Stimulated activated CD8-positive, alpha-beta memory T cell treated with anti-CD3 and anti-CD28 coated beads, Interleukin-2, amount 100 ng/mL, for 48 hours (primary cell): Measurements from ENCODE around the gene AK9.
"Not testable (repeated sequence)": the region's sequence is repeated elsewhere in the genome, so short reads cannot be mapped to it uniquely, and the experiment has no call there.

Experiments used
- DNase-seq, 2 donors: peaks; one replicate each; pipeline ENCODE4 v3.0.0-alpha.2; 2020; ENCODE audit warnings: low read depth in 2 of 2

AK9 gene

DNA sequence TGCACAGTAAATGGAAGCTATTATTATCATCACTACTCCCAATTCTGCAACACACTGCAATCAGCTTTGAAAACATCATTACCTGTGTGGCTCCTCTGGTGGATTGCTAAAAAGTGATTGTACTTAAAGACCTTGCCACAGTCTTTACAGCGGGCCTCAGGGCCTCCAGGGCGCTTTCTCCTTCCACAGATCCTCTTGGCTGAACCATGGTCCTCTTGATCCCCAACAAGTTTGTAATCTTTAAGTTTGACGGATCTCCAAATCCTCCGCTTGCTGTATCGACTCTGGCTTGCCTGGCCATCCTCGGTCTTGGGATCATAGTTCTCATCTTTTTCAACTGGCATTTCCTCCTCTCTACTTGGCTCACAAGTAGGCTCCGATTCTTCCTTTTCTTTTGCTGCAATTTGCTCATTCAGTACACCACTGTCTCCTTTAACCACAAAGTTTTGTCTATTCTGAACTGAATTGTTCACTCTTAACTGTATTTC lies 210.0 kb downstream of the AK9 start:
- no peak for DNase-seq

DNA sequence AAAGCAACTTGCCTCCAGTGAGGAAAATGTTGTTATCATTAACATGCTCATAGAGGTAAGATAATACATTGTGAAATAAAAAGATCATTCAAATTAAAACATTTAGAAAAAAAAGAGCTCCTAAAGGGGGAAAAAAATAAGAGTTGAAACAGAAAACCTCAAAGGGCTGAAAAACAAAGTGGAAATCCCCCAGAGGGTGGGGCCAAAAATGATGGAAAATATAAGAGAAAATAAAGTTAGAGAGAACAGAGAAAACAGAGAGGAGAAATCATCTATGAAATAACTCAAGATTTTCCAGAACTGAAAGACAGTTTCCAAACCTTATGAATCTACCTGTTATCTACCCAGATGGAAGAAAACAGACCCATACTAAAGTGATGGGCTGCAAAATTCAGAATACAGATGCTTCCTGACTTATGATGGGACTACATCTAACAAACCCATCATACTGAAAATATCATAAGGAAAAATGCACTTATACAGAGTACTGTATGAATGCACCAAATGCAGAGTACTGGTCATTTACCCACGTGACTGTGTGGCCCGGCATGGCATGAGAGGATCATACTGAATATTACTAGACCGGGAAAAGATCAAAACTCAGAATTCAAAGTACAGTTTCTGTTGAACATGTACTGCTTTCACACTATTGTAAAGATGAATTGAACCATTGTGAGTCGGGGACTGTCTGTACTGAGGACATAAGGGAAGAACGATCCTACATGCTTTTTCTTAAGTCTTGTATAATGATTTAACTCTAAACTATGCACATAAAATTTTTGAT lies 212.0 kb downstream of the AK9 start:
- no peak for DNase-seq

DNA sequence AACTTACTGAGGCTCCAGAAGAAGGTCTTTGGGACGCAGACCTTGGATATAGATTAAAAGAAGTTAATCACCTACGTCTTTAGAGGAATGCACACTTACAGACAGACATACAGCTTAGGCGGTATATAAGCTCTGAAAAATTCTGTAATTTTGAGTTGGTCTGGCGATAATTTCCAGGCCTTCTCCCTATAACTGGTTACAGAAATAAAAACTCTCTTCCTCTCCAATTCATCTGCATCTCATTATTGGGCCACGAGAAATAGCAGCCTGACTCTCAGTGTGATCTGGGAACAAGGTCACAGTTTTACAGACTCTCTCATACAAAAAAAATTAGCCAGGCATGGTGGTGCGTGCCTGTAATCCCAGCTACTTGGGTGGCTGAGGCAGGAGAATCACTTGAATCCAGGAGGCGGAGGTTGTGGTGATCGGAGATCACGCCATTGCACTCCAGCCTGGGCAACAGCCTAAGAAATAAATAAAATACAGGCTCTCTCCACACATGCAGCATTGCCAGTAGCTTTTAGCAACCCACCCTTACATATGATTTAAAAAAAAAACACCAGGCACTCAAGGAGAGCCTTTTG lies 212.7 kb downstream of the AK9 start:
- no peak for DNase-seq

DNA sequence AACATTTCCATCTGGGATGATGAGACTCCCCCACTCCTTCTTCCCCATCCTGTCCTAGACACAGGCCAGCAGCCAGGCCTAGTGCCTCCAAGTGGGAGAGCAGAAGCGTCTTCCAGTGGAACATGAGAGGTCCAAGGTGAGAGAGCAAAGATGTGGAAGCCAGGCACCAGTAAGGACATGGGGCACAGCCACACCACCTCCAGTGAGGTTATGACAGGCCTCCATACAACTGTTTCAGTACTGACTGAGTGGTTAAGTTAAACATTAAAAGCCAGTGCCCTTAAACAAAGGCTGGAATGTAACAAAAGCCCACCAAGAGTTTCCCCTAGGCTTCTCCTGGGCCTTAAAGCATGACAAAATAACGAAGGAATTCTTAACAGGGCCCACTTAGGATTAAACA lies 213.3 kb downstream of the AK9 start:
- DNase-seq, result no peak

DNA sequence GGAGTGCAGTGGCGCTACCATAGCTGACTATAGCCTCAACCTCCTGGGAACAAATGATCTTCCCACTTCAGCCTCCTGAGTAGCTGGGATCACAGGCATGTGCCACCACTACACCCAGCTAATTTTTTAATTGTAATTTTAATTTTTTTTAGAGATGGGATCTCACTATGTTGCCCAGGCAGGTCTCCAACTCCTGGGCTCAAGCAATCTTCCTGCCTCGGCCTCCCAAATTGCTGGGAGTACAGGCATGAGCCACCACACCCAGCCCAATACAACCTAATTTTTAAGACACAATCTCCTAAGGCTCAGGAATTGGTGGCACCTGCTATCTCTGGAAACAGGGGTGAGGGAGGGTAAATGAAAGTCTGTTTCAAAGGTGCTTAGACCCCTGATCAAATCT lies 213.8 kb downstream of the AK9 start:
- no peak for DNase-seq

DNA sequence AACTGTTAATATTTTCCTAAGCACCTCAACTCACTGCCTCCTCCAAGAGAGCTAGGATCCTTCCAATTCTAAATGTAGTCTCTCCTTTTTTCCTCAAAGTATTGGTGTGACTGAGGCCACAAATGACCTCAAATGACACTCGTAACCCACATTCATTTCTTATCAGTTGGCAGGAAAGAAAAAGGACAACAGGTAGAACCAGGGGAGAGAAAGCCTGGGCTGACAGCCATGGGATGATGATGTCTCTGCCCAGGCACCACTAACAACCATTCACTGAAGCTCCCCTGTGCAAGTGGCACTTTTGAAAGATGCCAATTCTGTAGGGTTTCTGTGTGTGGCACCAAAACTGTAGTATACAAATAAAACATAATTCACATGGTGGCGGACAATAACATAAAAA lies 215.4 kb downstream of the AK9 start:
- no peak for DNase-seq

DNA sequence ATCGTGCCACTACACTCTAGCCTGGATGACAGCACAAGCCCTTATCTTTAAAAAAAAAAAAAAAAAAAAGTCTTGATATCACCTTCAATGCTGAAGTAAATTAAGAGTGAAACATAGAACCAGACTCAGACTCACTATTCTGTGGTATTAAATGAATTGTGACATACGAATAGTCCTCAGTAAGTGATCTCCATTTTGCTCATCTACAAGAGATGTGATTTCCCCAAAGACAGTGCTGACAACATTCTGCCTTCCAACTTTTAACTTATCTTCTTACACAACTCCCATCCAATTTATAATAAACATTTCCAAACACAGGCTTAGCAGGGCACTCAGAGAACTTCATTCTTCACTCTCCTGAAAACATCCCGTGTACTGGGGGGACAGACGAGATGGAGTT lies 216.0 kb downstream of the AK9 start:
- DNase-seq, result no peak

DNA sequence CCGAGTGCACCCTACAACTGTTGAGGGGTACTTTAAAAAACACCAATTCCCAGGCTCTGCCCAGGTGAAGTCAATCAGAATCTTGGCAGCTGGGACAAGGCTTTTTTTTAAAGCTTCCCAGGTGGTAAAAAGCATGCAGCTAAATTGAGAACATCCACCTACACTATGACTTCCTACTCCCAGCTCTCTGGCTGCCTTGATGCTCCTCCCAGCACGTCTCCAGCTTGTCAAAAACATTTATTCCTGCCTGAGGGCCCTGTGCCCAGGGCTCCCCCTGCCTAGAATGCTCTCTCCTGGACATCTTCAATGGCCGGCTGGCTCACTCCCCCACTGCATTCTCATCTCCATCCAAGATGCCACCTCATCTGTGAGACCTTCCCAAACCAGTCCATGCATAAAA lies 217.9 kb downstream of the AK9 start:
- no peak for DNase-seq

DNA sequence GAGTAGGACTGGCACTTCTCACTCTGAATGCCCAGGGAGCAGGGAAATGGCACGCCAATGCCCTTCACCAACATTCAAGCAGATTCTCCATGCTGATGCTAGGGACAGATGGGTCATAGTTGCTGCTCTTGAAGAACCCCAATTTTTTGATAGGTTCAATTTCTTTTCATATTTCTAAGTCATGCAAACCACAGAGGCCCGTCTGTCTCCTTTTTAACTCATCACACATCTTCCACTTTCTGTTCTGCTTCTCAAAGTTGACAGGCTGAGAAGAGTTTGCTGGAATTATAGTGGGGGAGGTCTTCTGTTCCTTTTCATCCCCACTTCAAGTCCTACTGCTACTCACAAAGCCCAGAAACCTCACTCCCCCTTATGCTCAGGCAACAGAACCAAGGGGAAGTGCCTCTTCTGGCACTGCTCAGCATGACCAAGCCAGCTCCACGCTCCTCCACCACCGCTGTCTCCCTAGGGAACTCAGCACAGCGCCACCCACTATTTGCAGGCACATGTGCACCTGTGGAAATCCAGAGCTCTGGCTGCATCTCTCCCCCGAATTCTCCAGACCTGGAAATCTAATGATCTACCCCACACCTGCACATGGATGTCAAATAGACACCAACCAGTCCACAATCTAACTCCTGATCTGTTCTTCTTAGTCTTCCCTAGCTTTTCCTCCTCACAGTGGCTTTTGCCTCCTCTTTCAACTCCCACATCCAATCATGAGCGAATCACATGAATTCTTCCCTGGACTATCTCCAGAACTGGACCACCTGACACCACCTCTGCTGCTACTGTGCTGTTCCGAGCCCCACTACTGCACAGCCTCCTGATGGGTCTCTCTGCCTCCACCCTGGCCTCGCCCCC lies 218.6 kb downstream of the AK9 start:
- DNase-seq, result no peak

DNA sequence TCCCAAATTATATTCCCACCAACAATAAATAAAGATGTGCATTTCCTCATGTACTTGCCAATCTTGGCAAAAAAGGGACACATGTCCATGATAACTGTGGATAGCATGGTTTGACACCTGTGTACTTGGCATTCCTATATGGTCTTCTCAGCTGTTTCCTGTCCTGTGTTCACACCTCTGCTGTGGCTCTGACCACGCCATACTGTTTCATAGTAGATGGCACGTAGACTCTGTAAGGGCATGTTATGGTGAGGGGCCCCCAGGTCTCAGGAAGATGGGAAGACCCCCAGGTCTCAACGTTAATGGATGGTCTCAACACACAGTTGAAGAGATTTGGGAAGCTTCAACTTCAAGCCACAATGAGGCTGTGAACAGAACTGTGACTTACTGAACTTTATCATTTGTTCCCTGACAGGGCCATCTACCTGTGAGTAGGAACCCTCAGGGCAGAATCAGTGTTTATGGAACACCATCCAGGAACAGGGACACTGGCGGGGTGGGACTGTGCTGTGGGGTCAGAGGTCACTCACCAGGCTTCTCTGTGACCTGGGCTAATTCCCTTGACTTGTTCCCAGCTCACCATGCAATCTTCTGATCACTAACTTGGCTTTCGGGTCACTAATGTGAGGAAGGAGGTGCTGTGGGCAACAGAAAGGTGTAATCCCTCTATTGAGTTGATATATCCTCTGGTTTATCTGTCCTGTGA lies 219.7 kb downstream of the AK9 start:
- no peak for DNase-seq

DNA sequence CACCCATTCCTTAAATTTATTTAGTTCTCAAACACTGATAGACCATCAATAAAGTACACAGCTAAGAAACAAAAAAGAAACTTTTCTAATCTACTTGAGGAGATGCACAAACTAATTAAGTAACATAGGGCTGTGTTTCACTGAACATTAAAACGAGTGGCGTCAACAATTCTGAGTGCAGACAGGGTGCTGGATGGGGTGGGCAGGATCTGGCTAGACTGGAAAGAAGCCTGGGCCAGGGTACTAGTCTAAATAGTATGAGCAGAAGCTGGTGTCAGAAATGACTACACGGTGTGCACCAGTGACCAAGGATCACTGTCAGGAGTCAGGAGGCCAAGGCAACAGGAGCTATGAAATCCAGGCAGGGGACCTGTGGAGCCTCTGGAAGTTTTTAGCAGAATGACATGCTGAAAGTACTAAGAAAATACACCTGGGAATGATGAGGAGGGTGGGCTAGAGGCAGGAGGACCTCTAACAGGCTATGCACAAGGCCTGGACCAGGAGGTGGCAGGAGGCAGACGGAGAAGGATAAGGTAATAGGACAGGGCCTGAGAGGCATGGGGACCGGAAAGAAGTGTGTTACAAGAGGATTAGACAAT lies 221.3 kb downstream of the AK9 start:
- DNase-seq, result no peak

DNA sequence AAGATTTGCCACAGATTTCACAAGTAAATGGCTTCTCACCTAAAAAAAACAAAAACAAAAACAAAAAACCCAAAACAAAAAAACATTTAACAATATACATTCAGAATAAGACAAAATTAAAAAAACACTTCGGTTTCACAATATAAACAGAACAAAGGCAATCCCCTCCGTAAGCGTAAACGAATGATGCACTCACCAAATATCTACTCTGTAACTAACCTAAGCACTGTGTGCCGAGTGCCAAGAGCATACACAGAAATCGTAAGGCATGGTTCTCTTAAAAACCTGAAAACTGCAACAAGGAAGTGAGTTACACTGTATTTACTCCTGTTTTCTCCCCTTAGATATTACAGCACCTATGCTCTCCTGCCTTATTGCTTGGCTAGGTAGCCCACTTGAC lies 223.3 kb downstream of the AK9 start:
- DNase-seq, result no peak

DNA sequence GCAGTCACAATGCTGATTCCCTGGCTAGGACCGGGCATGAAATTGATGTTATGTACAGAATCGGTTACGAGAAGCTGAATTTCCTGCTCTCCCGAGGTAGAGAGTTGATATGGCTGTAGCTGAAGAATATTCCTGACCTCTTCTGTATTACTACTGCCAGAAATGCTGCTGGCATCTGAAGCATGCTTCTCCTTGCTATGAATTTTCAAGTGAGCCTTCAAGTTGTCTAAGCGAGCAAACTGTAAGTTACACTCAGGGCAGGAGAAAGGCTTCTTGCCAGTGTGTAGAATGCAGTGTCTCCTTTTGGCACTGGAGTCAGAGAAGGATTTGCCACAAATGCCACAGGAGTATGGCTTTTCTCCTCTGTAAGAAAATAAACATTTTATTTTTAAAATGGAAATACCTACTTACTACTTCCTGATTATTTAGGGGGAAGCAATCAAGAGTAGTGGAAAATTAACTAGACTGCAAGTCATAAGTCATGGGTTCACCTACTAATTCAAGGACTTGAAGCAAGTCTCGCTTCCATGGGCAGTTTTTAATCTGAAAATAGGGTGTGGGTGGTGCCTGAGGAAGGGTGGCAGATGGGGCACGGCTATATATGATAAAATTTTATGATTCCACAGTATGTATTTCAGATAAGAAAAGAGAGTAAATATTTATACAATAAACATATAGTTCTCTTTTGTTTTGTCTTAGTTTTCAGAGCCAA lies 224.6 kb downstream of the AK9 start:
- DNase-seq, result no peak

DNA sequence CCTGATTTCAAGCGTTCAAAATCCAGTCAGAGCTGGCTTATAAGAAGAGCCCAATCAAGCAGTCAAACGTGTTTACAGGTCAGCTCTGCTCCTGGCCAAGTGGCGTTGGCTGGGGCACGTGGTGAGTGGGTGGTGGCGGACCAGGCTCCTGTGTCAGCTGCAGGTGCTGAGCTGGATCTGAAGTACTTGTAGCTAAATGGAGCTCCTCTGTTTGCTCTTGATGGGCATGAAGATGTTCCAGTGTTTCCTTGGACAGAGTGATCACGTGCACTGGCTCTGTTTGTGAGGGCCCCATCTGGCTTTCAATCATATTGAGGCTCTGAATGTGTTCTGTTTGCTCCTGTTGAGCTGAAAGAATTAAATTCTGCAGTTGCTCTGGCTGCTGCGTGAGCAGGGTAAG lies 225.2 kb downstream of the AK9 start:
- no peak for DNase-seq

DNA sequence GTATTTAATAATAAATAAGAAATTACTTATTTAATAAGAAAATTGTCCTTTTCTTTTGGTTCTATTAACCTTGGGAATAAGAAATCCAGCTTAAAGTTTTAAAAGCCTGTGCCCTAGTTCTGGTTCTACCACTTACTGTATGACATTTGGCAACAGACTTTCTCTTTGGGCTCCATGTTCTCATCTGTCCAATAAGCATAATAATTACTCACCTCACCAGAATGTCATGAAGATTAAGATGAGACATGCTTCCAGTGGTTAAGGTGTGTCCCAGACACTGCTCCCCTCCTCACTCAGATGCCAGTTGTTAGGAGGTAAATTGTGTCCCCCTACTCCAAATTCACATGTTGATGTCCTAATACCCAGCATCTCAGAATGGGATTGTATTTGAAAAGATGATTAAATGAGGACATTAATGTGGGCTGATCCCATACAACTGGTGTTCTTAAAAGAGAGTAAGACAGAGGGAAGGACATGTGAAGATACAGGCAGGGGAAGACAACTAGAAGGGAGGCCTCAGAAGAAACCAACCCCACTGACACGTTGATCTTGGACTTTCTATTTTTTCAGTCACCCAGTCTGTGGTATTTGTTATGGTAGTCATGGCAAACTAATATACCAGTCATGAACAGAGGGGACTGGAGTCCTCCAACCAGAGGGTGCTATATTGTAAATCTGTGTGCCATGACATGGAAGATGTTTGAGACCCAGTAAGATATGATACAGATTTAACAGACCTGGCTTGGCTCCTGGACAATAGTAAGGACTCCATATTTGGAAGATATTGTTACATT lies 229.1 kb downstream of the AK9 start:
- DNase-seq, result no peak

DNA sequence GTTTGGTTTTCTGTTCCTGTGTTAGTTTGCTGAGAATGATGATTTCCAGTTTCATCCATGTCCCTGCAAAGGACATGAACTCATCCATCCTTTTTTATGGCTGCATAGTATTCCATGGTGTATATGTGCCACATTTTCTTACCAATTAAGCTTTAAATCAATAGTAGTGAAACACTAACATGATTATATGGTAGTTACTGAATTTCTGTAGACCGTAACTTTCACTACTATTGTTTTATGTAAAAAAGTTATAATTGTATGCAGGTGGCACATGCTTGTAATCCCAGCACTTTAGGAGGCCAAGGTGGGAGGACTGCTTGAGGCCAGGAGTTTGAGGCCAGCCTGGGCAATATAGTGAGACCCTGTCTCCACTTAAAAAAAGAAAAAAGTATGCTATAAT lies 229.8 kb downstream of the AK9 start:
- not testable (repeated sequence) for DNase-seq

DNA sequence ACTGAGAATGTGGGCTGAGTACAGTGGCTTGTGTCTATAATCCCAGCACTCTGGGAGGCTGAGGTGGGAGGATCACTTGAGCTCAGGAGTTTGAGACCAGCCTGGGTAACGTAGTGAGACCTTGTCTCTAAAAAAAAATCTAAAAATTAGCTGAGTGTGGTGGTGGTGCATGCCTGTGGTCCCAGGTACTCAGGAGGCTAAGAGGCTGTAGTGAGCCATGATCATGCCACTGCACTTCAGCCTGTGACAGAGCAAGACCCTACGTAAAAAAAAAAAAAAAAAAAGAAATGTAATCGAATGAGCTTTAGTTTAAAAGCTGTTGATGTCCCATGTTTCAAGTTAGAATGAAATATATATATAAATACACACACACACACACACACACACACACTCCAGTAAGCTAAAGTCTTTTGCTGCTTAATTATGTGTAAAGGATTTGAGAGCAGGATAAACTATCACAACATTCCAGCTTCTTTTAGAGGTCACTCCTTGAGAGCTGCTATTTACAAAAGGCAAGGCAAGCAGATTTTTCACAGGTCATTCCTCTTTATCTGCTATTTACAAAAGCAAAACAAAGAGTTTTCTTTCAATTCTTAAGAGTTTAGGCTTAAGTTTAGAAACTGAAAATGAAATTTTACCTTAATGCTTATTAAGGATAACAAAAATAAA lies 230.7 kb downstream of the AK9 start:
- no peak for DNase-seq

DNA sequence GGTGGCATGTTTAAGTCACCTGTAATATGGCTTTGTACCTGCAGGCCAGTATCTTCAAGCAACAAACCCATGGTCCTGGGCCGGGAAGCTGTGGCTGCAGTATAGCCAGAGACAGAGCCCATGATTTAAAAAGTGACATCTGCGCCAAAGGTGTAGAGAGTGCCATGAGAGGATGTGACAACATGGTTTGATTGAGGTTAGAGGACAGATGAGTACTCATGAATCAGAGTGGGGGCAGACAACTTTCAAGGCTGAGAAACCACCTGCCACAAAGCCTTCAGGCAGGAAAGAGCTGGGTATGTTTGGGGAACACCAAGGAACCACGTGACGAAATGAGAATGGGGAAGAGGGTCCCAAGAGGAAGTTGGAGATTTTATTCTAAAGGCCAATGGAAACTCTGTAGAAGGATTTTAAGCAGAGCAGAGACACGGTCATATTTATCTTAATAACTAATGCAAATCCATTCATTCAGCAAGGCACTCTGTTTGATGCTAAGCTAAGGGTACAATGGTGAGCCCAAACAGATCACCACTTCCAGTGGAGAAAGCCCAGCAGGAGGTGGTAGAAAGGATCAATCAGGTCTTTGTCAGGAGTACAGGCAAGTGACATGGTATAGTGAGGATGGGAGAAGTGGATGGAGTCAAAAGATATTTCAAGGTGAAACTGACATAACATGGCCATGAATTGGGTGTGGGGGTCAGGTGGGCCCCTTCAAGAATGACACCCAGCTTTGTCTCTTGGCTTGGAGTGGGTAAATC lies 232.0 kb downstream of the AK9 start:
- no peak for DNase-seq

DNA sequence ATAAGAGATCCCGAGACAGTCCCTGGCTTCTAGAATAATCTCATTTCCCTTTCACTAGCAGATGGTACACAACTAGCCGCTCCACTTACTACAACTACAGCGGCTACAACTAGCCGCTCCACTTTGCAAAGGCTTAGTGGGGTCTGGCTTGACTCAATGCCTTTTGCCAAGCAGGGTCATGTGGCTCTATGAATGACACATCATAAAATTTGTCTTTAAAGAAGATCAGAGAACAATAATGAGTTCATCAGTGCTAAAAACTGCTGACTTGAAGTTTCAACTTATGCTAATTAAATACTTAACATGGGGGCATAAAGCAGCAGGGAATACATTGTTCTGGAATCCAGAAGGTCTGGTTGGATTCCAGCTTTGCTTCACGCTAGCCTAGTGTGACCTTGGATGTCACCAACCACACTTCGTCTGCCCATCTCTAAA lies 233.4 kb downstream of the AK9 start:
- DNase-seq, result no peak
